Thymus (tissue), 14 donors: Measurements from ENCODE around the gene WASHC3. TPM values are rescaled to one million over a fixed set of nuclear protein-coding genes. Genes with fewer than 3 reads are reported as not detected.
A peak's percentile ranks its signal among the peaks of the same experiment; 100 is the strongest.

Source experiments
- DNase-seq, 9 donors: peaks; one replicate each; pipeline ENCODE4 v3.0.0-alpha.2; 2013; ENCODE audit warnings: low spot score in 9 of 9, low read depth in 6 of 9, missing footprints in 1 of 9
- H3K27ac ChIP-seq, 2 donors: one replicate each; pipeline ENCODE4 v1.5.1; 2013; ENCODE audit warnings: control low read depth in 1 of 2, low read depth in 1 of 2, low read length in 1 of 2, mild to moderate bottlenecking in 1 of 2, moderate library complexity in 1 of 2
- H3K27me3 ChIP-seq, 2 donors: one replicate each; pipeline ENCODE4 v1.5.1; 2013; ENCODE audit warnings: low read length in 1 of 2; ENCODE audit not compliant: control insufficient read depth in 2 of 2, insufficient read depth in 1 of 2
- H3K36me3 ChIP-seq, 2 donors: one replicate each; pipeline ENCODE4 v1.5.1; 2013; ENCODE audit warnings: low read length in 1 of 2, mild to moderate bottlenecking in 1 of 2, moderate library complexity in 1 of 2; ENCODE audit not compliant: control insufficient read depth in 2 of 2, insufficient read depth in 2 of 2
- H3K4me1 ChIP-seq, 2 donors: one replicate each; pipeline ENCODE4 v1.5.1; 2013; ENCODE audit warnings: low read length in 2 of 2; ENCODE audit not compliant: control insufficient read depth in 2 of 2, insufficient read depth in 2 of 2
- H3K4me3 ChIP-seq, 2 donors: one replicate each; pipeline ENCODE4 v1.5.1; 2013; ENCODE audit warnings: low read length in 2 of 2, control low read depth in 1 of 2, mild to moderate bottlenecking in 1 of 2
- H3K9me3 ChIP-seq, 2 donors: one replicate each; pipeline ENCODE4 v1.5.1; 2013; ENCODE audit warnings: low read length in 1 of 2, mild to moderate bottlenecking in 1 of 2; ENCODE audit not compliant: control insufficient read depth in 2 of 2, insufficient read depth in 1 of 2
- WGBS: extraction: QIAGEN DNeasy Blood & Tissue Kit; methylation state at CpG from one replicate; pipeline ENCODE4 v1.1.7; 2013; 5-methylcytosine and 5-hydroxymethylcytosine counted together
- long read RNA-seq, 10 donors: transcript quantifications; one replicate each; lab custom pipeline, GENCODE V29; 2026
- polyA plus RNA-seq: library from polyadenylated mRNA; stranded (reverse); fragments of 200-250 nt; gene quantifications from one replicate; pipeline ENCODE4 v1.2.3, GENCODE V29; 2013
- total RNA-seq: library from RNA; stranded (reverse); fragments of 120-200 nt; gene quantifications from one replicate; pipeline ENCODE4 v1.2.4, GENCODE V29; 2013
- donor health status: healthy.

Gene WASHC3, protein sequence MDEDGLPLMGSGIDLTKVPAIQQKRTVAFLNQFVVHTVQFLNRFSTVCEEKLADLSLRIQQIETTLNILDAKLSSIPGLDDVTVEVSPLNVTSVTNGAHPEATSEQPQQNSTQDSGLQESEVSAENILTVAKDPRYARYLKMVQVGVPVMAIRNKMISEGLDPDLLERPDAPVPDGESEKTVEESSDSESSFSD
- 72.8 TPM for total RNA-seq
- 74.0 TPM for polyA plus RNA-seq
- long read RNA-seq, donor 1, partial matches to known transcripts: 0 of 4 reads
- long read RNA-seq, donor 1, other reads (novel, unspliced or antisense): 0 of 4 reads
- long read RNA-seq, donor 2: 0 reads
- long read RNA-seq, donor 3, transcript WASHC3-210 (6 exons, 569 nt): minor isoform, 7 of 46 reads
- long read RNA-seq, donor 3, transcript WASHC3-201 (7 exons, 916 nt): major isoform, 21 of 46 reads
- long read RNA-seq, donor 3, transcript WASHC3-213 (7 exons, 865 nt): minor isoform, 6 of 46 reads
- long read RNA-seq, donor 3, partial matches to known transcripts: 11 of 46 reads
- long read RNA-seq, donor 3, other reads (novel, unspliced or antisense): 0 of 46 reads
- long read RNA-seq, donor 4, transcript WASHC3-201 (7 exons, 916 nt): major isoform, 7 of 10 reads
- long read RNA-seq, donor 4, partial matches to known transcripts: 0 of 10 reads
- long read RNA-seq, donor 4, other reads (novel, unspliced or antisense): 0 of 10 reads
- long read RNA-seq, donor 5, transcript WASHC3-201 (7 exons, 916 nt): major isoform, 29 of 55 reads
- long read RNA-seq, donor 5, transcript WASHC3-210 (6 exons, 569 nt): minor isoform, 10 of 55 reads
- long read RNA-seq, donor 5, partial matches to known transcripts: 12 of 55 reads
- long read RNA-seq, donor 5, other reads (novel, unspliced or antisense): 0 of 55 reads
- long read RNA-seq, donor 6, transcript WASHC3-201 (7 exons, 916 nt): major isoform, 8 of 11 reads
- long read RNA-seq, donor 6, partial matches to known transcripts: 0 of 11 reads
- long read RNA-seq, donor 6, other reads (novel, unspliced or antisense): 0 of 11 reads
- long read RNA-seq, donor 7, transcript WASHC3-201 (7 exons, 916 nt): major isoform, 26 of 38 reads
- long read RNA-seq, donor 7, partial matches to known transcripts: 5 of 38 reads
- long read RNA-seq, donor 7, other reads (novel, unspliced or antisense): 0 of 38 reads
- long read RNA-seq, donor 8, transcript WASHC3-201 (7 exons, 916 nt): major isoform, 7 of 8 reads
- long read RNA-seq, donor 8, partial matches to known transcripts: 0 of 8 reads
- long read RNA-seq, donor 8, other reads (novel, unspliced or antisense): 0 of 8 reads
- long read RNA-seq, donor 9, transcript WASHC3-201 (7 exons, 916 nt): major isoform, 8 of 13 reads
- long read RNA-seq, donor 9, partial matches to known transcripts: 0 of 13 reads
- long read RNA-seq, donor 9, other reads (novel, unspliced or antisense): 0 of 13 reads
- long read RNA-seq, donor 10, transcript WASHC3-201 (7 exons, 916 nt): major isoform, 5 of 5 reads
- long read RNA-seq, donor 10, partial matches to known transcripts: 0 of 5 reads
- long read RNA-seq, donor 10, other reads (novel, unspliced or antisense): 0 of 5 reads

DNA sequence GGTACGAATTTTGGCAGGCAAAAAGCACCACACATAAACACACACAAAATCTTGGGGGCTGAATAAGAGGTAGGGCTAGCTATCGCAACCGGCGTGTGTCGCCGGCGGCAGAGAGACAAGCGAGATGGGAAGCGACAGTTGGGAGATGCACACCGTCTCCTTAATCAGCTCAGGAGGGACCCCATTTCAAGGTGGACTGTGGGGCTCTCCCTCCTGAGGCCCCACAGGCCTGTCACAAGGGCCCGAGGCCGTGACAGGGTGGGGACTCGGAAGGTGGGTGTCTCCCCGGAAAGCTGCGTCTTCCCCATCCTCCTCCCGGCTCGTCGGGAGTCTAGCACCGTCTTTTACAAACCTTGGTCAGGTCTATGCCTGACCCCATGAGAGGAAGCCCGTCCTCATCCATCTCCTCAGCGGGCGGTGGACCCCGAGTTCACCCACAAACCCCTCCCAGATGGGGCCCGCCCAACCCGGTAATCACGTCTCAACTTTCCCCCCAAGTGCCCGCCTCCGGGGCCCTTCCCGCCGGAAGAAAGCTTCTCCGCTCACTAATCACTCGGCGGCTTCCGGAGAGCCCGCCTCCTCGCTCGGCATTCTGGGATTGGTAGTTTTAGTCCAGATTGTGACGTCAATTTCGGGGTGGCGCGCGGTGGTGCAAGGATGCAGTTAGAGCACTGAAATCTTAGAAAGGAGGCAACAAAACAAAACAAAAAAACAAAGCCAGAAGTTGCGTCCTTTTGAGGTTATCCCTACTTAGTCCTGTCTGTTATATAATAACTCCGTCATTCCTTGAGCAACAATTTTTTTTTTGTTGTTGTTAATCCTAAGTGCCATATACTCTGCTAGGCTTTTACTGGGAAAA lies at the start of gene WASHC3:
TSS of gene WASHC3 (minus strand) at position 432 of the 859 bp plus-strand sequence. CDS start at position 403, 29 bp downstream.
- H3K9me3 ChIP-seq: no peaks in the 10 kb centered on the region
- H3K27me3 ChIP-seq: no peaks in the 10 kb centered on the region
- H3K27ac ChIP-seq: peak within 1 kb of the TSS; percentile 83 to 89
- peak; percentile 86 to 98 (median 94) for DNase-seq
- peaks cover 0 to 2% of the 10 kb centered on the region in 2 donors for H3K36me3 ChIP-seq
- WGBS: 2% methylated on average over 44 of the region's 44 CpGs
- H3K4me3 ChIP-seq: peak within 1 kb of the TSS; percentile 73 to 78
- peaks cover 7 to 8% of the 10 kb centered on the region in 2 donors for H3K4me1 ChIP-seq

DNA sequence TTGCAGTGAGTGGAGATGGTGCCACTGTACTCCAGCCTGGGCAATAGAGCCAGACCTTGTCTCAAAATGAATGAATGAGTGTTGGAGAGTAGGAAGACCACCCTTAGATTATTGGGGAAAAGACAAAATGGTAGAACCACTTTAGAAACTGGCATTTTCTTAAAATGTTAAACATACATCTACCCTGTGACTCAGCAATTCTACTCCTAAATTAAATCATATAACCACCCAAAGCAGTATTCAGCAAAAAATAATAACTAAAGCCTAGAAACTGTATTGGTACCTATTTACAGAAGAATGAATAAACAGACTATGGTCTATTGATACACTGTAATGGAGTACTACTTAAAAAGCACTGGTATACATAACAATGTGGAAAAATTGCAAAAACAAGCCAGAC lies 49.0 kb upstream of the WASHC3 start:
- no peaks in the 10 kb centered on the region for H3K4me1 ChIP-seq
- peaks cover 12 to 38% of the 10 kb centered on the region in 2 donors for H3K36me3 ChIP-seq
- H3K27ac ChIP-seq: no peak overlapping the region
- H3K9me3 ChIP-seq: peaks cover 3 to 9% of the 10 kb centered on the region in 2 donors
- no peak for DNase-seq
- no peaks in the 10 kb centered on the region for H3K27me3 ChIP-seq
- H3K4me3 ChIP-seq: no peak overlapping the region

DNA sequence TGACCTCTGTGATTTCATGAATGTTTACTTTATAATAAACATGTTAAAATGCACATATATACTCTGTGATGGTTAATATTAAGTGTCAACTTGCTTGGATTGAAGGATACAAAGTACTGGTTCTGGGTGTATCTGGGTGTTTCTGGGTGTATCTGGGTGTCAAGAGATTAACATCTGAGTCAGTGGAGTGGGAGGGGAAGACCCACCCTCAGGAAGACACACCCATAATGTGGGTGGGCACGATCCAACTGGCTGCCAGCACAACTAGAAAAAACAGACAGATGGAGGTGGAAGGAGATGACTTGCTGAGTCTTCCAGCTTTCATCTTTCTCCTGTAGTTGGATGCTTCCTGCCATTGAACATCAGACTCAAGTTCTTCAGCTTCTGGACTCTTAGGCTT lies 46.2 kb upstream of the WASHC3 start:
- H3K36me3 ChIP-seq: peaks cover 17 to 44% of the 10 kb centered on the region in 2 donors
- peaks cover 3 to 9% of the 10 kb centered on the region in 2 donors for H3K9me3 ChIP-seq
- no peaks in the 10 kb centered on the region for H3K27me3 ChIP-seq
- no peak overlapping the region for H3K4me3 ChIP-seq
- WGBS: 95% methylated on average over 1 of the region's 1 CpG
- DNase-seq: no peak
- H3K4me1 ChIP-seq: no peaks in the 10 kb centered on the region
- H3K27ac ChIP-seq: no peak overlapping the region

DNA sequence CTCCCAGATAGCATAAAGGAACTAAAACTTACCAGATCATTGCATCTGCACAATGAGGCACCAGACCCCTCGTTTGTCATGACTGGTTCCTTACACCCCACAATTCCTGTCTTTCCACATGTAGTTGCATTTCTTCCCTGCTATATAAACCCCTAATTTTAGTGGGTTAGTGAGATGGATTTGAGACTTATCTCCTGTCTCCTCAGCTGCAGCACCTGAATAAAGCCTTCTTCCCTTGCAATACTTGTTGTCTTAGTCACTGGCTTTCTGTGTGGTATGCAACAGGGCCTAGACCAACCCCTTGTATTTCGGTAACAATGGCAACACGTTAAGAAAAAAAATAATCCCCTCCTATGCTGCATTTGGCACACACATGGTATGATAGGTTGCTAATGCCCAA lies 45.1 kb upstream of the WASHC3 start:
- Histone ChIP-seq H3K4me1 (no peaks in the 10 kb centered on the region), H3K27me3 (no peaks in the 10 kb centered on the region), H3K9me3 (peaks cover 3 to 9% of the 10 kb centered on the region in 2 donors), H3K4me3 (no peak overlapping the region), H3K36me3 (peaks cover 17 to 44% of the 10 kb centered on the region in 2 donors), H3K27ac (no peak overlapping the region)
- no peak for DNase-seq
- 94% methylated on average over 3 of the region's 3 CpGs for WGBS

DNA sequence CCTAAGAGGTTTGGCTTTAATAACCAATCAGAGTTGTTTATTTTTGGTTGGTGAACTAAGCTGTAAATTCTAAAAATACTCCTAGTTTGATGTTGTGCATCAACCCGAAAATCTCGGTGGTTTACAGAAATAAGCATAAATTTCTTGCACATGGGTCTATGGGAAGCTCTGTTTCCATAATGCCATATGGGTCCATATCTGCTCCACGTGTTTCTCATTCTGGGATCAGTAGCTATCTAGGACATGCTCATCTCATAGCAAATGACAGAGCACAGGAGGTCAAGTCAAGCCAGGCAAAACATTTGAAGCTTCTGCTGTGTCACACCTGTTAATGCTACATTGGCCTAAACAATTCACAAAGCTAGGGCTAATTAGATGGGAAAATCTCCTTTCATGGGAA lies 35.1 kb upstream of the WASHC3 start:
- no peak for DNase-seq
- Histone ChIP-seq H3K4me3 (no peak overlapping the region), H3K27me3 (no peaks in the 10 kb centered on the region), H3K9me3 (no peaks in the 10 kb centered on the region), H3K36me3 (peaks cover 0 to 28% of the 10 kb centered on the region in 2 donors), H3K4me1 (no peaks in the 10 kb centered on the region), H3K27ac (no peak overlapping the region)
- WGBS: 95% methylated on average over 3 of the region's 3 CpGs

DNA sequence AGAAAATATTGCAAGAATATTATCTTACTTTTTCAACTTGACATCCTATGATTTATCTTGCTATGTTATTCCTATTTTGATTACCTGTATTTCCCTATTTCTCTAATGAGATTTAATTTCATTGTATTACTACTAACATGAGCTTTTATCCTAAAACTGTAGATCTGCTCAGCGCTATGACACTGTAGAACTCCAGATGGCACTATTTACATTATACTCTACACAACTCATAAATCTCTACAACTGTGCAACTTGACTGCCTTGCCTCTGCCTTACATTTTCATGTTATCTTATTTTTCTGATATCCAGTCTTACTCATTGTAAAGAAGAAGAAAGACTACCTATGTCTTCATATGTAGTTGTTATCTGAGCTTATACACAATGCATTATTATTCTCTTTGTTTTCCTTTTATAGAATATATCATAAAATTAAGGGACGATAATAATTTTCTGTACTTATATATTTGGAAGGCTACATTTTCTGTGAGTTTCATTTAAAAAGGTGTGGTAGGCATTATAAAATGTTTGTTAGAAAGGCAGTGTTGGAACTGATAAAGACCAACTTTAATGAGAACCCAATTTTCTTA lies 34.0 kb upstream of the WASHC3 start:
- Histone ChIP-seq H3K4me1 (no peaks in the 10 kb centered on the region), H3K36me3 (peaks cover 0 to 28% of the 10 kb centered on the region in 2 donors), H3K27me3 (no peaks in the 10 kb centered on the region), H3K9me3 (no peaks in the 10 kb centered on the region), H3K27ac (no peak overlapping the region), H3K4me3 (no peak overlapping the region)
- peak in 4 of 9 donors; percentile 4 to 26 (median 16) for DNase-seq
- WGBS: 95% methylated on average over 2 of the region's 2 CpGs

DNA sequence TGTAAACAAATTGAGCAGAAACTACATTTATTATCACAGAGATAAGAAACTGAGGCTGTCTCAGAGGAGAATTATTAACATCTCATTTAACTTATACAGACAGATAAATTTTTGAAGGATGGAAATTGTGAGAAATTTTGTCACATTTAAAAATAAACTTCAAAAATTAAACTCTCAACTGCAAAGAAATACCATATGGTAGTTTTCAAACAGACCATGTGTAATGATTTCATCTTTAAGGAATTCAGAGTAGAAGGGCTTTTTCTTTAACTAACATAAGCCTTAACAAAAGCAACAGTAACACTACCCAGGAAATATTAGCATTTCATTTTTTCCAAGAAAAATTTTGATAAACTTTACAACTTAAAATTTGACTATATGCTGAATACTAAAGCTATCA lies 31.5 kb upstream of the WASHC3 start:
- H3K27ac ChIP-seq: no peak overlapping the region
- DNase-seq: no peak
- no peaks in the 10 kb centered on the region for H3K4me1 ChIP-seq
- peaks cover 0 to 4% of the 10 kb centered on the region in 2 donors for H3K9me3 ChIP-seq
- H3K36me3 ChIP-seq: peaks cover 6 to 11% of the 10 kb centered on the region in 2 donors
- no peaks in the 10 kb centered on the region for H3K27me3 ChIP-seq
- H3K4me3 ChIP-seq: no peak overlapping the region
